HG02943 (cell line): ENCODE results near the gene ATP8B4.
"Not testable (repeated sequence)": the region's sequence is repeated elsewhere in the genome, so short reads cannot be mapped to it uniquely, and the experiment has no call there.

Source experiments
- ATAC-seq: cut with Tn5 transposase; IDR thresholded peaks from one replicate; pipeline ENCODE4 v1.9.1; 2021; ENCODE audit warnings: mild to moderate bottlenecking, low read depth, moderate library complexity; ENCODE audit not compliant: unreplicated experiment

Gene ATP8B4

GRCh38 chr15:50109076-50109987 is 9.7 kb downstream of the ATP8B4 start:
- no peak for ATAC-seq

GRCh38 chr15:50108461-50108860 is 10.6 kb downstream of the ATP8B4 start:
- no peak for ATAC-seq

DNA sequence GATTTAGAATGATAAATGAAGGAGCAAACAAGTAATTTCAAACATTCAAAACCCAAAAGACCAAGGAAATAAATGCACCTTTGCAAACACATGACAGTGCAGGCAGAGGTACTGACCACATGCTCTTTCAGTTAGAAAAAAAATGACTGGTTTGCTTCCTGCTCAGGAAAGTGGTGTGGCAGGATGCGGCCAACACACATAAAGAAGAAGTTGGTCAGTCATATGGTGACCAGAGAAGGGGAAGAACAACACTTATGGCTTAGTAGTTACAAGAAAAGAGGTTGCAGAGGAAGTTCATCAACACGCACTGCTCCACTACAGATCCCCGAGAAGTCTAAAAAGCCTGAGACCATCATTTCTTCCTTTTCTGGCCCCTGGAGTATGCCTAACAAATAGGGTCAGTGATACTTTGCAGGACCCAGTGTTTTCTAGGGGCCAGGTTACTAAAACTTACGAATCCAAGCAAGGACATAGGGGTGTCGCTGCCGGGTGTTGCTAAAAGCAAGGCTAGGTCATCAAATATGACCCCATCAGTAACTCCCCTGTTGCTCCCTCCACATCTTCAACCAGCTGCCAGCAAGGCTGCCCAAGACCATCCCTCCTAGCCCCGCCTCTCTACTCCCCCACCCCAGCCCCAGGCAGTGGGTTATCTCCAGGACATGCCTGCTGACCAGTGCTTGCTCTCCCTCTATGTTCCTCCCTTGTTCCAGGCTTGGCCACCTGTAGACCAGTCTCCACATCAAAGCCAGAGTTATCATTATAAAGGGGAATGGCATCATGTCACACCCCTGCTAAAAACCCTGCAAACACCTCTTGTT is 11.2 kb downstream of the ATP8B4 start:
- ATAC-seq, result peak; percentile 95

DNA sequence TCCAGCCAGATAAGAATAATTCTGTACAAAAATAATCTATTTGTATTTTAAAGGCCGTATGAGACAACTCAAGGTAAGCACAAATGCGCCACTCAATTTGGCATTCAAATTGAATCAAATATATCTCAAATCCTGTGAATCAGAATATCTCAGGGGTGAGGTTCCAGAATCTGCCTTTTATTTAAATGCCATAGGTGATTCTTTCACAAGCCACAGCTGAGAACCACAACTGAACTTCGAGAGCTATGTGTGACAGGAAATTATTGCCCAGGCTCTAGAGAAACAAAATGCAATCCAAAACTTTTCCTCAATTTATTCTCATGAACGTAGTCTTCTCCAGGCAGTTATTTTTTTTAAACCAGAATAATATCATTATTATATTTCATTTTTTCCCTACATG is 11.9 kb downstream of the ATP8B4 start:
- no peak for ATAC-seq

- no peak for ATAC-seq
These were observed 12.6 kb downstream of the ATP8B4 start for GRCh38 chr15:50106457-50106856.

- ATAC-seq, result no peak
These were observed 18.5 kb downstream of the ATP8B4 start for GRCh38 chr15:50100486-50100885.

DNA sequence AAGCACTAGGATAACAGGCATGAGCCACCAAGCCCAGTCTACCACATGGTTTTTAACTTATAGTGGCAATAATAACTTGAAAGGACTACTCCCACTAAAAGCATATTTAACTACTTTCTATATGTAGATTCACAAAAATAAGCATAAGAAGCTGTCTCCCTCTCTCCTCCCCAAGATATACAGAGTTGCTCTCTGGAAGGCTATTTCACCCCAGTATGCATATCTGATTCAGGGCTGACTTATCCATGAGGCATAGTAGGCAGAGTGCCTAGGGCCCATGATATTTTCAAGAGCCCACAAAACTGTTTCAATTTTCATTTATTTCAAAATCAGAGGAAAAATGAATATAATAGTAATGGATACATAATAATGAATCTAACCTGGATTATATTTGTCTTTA is 20.5 kb downstream of the ATP8B4 start:
- ATAC-seq, result no peak

DNA sequence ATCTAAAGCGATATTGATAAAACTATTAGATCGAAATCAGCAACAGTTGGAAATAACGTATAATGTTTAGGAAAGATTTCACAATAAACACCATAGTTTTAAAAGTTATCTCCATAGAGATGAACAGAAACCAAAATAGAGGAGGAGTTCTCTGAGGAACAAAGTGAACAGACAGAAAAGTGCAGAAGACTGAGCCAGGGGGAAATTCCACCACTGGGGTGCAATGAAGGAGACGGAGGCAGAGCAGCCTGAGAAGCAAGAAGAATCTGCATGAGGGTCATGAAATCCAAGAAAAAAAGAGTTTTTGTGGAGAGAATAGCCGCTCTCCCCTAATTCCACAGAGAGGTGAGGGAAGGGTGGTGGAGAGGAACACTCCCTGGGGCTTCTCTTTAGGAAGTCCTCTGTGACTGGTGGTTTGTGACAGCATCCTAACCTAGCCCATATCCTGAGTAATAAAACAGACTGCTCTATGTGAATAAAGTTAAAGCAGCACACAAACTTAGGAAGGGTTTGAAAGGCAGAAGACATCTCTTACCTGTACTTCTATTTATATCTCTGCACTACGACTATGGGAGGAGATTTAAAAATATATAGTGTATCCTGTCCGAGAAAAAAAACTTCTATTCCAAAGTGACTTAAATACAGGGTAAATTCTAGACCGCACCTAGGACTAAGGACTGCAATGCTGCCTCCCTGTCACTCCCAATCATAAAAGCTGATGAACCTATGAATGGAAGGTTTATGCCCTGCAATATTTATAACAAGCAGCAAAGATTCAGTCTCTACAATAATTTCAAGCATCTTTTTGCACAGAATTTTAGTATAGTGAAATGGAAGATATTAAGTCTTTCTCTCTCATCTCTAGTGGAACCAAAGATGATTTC is 22.9 kb downstream of the ATP8B4 start:
- ATAC-seq, result no peak

- ATAC-seq, result not testable (repeated sequence)
These were observed 29.6 kb downstream of the ATP8B4 start for GRCh38 chr15:50089386-50089785.

- no peak for ATAC-seq
These were observed 34.1 kb downstream of the ATP8B4 start for GRCh38 chr15:50084932-50085331.

DNA sequence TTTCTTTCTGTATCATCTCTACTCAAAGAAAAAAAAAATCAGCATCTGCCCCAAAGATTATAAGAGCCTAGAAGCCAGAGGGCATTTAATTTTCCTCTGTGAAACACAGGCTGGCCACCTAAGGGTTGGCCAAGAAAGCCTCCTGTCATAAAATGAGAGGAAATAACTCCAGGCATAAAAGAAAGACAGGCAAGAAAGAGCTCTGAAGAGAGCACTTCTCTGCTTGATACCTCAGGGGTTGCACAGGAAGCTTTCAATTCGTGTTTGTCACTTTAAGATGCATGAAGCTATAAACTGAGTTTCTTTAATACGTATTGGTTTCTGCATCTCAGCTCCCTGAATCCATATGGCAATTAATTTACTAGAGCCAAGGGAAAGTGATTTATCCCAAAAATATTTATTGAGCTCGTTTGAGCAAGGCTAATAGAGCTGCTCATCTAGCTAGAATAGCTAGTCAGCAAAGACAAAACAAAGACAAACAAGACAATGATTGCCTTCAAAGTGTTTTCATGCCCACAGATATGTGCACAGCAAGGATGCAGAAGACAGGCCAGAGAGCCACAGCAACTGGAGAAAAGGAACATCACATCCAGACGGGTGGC is 35.5 kb downstream of the ATP8B4 start:
- ATAC-seq, result no peak

- no peak for ATAC-seq
These were observed 37.0 kb downstream of the ATP8B4 start for GRCh38 chr15:50082066-50082465.

- no peak for ATAC-seq
These were observed 41.4 kb downstream of the ATP8B4 start for GRCh38 chr15:50077651-50078050.

GRCh38 chr15:50077176-50077575 is 41.9 kb downstream of the ATP8B4 start:
- ATAC-seq, result no peak

GRCh38 chr15:50075319-50075718 is 43.7 kb downstream of the ATP8B4 start:
- no peak for ATAC-seq

DNA sequence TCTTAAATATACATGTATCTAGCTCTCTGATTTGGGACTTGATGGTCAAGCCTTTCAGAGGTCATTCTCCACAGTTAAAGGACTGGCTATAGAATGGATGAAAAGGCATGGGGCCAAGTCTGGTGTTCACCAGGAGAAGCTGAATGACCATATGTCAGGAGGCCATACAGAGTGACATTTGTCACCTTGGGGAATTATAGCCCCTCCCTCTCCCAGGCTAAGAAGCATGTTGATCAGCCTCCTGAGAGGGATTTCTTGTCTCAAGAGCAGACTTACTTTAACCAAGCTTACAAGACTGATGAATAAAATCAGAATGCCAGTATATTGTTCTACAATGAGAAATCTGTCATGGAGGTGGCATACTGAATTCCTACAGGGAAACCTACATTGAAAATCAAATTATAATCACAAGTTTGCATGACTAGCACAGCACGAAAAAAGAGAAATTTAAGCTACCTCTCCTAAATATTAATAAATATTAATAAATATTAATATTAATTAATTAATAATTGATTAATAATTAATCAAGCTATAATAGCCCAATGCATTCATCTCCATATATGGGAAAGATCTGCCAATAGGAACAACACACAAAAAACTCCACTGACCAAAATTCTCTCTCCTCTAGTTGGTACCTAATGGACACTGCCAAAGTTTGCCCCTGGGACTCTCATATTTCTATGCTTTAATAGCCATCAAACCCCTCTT is 47.3 kb downstream of the ATP8B4 start:
- ATAC-seq, result no peak

GRCh38 chr15:50068016-50068415 is 51.0 kb downstream of the ATP8B4 start:
- ATAC-seq, result no peak

DNA sequence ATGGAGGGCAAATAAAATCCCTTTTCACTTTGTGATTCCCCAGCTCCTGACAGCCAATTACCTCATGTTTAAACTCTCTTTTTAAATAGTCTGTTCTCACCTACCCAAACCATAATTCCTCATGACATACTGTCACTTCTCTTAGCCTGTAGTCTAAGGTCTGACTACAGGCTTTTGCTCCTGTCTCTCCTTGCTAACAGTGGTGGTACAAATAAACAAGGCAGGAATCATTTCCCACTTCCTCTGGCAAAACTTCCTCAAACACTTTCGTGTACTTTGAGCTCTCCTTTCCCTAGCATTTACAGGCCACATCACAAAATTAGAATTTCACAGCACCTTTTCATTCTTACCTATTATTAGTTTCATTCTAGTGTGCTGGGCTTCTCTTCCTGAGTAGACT is 51.8 kb downstream of the ATP8B4 start:
- ATAC-seq, result no peak

- no peak for ATAC-seq
These were observed 52.4 kb downstream of the ATP8B4 start for GRCh38 chr15:50066666-50067065.

GRCh38 chr15:50066202-50066601 is 52.8 kb downstream of the ATP8B4 start:
- no peak for ATAC-seq
